IPS DF 19.7 (cell line): ENCODE measurements around the gene FAM163A.
"Not testable (repeated sequence)": the region's sequence is repeated elsewhere in the genome, so short reads cannot be mapped to it uniquely, and the experiment has no call there.

ENCODE experiments used
- DNase-seq: peaks from one replicate; pipeline ENCODE4 v3.0.0-alpha.2; 2013; ENCODE audit warnings: low read depth, low spot score

FAM163A gene

GRCh38 chr1:179814546-179814838 is 71.4 kb downstream of the FAM163A start:
- no peak for DNase-seq

GRCh38 chr1:179815641-179816040 is 72.5 kb downstream of the FAM163A start:
- DNase-seq = no peak

GRCh38 chr1:179816196-179816960 is 73.3 kb downstream of the FAM163A start:
- DNase-seq = no peak

- DNase-seq = no peak
Measured at GRCh38 chr1:179817056-179817455, 74.0 kb downstream of the FAM163A start.

- DNase-seq = no peak
Measured at GRCh38 chr1:179817789-179818188, 74.7 kb downstream of the FAM163A start.

GRCh38 chr1:179818260-179818659 is 75.2 kb downstream of the FAM163A start:
- DNase-seq = no peak

- no peak for DNase-seq
Measured at GRCh38 chr1:179818743-179819173, 75.7 kb downstream of the FAM163A start.

- no peak for DNase-seq
Measured at GRCh38 chr1:179820226-179820970, 77.3 kb downstream of the FAM163A start.

- no peak for DNase-seq
Measured at GRCh38 chr1:179821524-179821923, 78.4 kb downstream of the FAM163A start.

GRCh38 chr1:179822065-179822464 is 79.0 kb downstream of the FAM163A start:
- no peak for DNase-seq

- DNase-seq = no peak
Measured at GRCh38 chr1:179823693-179824092, 80.6 kb downstream of the FAM163A start.

GRCh38 chr1:179824265-179824664 is 81.2 kb downstream of the FAM163A start:
- DNase-seq = no peak

GRCh38 chr1:179825206-179825605 is 82.1 kb downstream of the FAM163A start:
- DNase-seq = no peak

GRCh38 chr1:179825798-179826460 is 82.8 kb downstream of the FAM163A start:
- no peak for DNase-seq

- DNase-seq = no peak
Measured at GRCh38 chr1:179826626-179827280, 83.7 kb downstream of the FAM163A start.

GRCh38 chr1:179828554-179829110 is 85.5 kb downstream of the FAM163A start:
- no peak for DNase-seq

- no peak for DNase-seq
Measured at GRCh38 chr1:179831225-179831624, 88.1 kb downstream of the FAM163A start.

GRCh38 chr1:179831852-179832699 is 89.0 kb downstream of the FAM163A start:
- no peak for DNase-seq

- not testable (repeated sequence) for DNase-seq
Measured at GRCh38 chr1:179836686-179837445, 93.8 kb downstream of the FAM163A start.

GRCh38 chr1:179840107-179840506 is 97.0 kb downstream of the FAM163A start:
- DNase-seq = no peak
